ENCODE measurements around the gene ENAH. TPM values are rescaled to one million over a fixed set of nuclear protein-coding genes. Genes with fewer than 3 reads are reported as not detected.

ENAH gene
- total and polyA plus RNA-seq, 5 donors from 2014 or later, result 0.03 to 0.13 TPM; not detected in 3

GRCh38 chr1:225685476-225686176 lies 32.7 kb upstream of the ENAH start:
- Mint-ChIP-seq H3K4me3 (no peak overlapping the region), H3K36me3 (no peaks in the 10 kb centered on the region), H3K9me3 (peaks cover 0 to 1% (median 0%) of the 10 kb centered on the region in 7 donors), H3K27ac (no peak overlapping the region), H3K4me1 (no peaks in the 10 kb centered on the region), H3K27me3 (peaks cover 27% of the 10 kb centered on the region)
- DNase-seq (no peak), ATAC-seq (ENCODE audit: low read depth in 2 of 2) (no peak)
- H3K27ac ChIP-seq (ENCODE audit: insufficient read depth, low read length, poor library complexity, severe bottlenecking), result no peak overlapping the region
- no peaks in the 10 kb centered on the region for H3K9me3 ChIP-seq (ENCODE audit: control insufficient read depth in 2 of 2, low read length in 2 of 2)
- H3K4me3 ChIP-seq (ENCODE audit: low read depth, low read length), result no peak overlapping the region
- H3K27me3 ChIP-seq (ENCODE audit: control insufficient read depth, insufficient read depth, low read length), result peaks cover 1% of the 10 kb centered on the region
- H3K4me1 ChIP-seq (ENCODE audit: control insufficient read depth, insufficient read depth, low read length, poor library complexity, severe bottlenecking), result no peaks in the 10 kb centered on the region
- H3K36me3 ChIP-seq (ENCODE audit: control insufficient read depth, insufficient read depth, low read length), result no peaks in the 10 kb centered on the region

DNA sequence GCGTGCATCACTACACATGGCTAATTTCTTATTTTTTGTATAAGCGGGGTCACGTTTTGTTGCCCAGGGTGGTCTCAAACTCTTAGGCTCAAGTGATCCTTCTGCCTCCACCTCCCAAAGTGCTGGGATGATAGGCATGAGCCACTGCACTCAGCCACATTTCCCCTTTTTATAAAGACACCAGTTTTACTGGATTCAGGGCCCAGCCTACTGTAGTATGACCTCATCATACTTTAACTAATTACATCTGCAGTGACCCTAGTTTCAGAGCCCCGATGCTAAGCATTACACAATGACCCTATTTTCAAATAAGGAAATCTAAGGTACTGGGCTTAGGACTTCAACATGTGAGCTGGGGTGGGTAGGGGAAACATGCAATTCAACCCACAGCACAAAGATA lies 31.8 kb upstream of the ENAH start:
- Mint-ChIP-seq H3K9me3 (peaks cover 0 to 1% (median 0%) of the 10 kb centered on the region in 7 donors), H3K36me3 (no peaks in the 10 kb centered on the region), H3K27ac (no peak overlapping the region), H3K4me1 (no peaks in the 10 kb centered on the region), H3K27me3 (peaks cover 33% of the 10 kb centered on the region), H3K4me3 (no peak overlapping the region)
- DNase-seq (no peak), ATAC-seq (ENCODE audit: low read depth in 2 of 2) (no peak)
- no peaks in the 10 kb centered on the region for H3K9me3 ChIP-seq (ENCODE audit: control insufficient read depth in 2 of 2, low read length in 2 of 2)
- no peaks in the 10 kb centered on the region for H3K36me3 ChIP-seq (ENCODE audit: control insufficient read depth, insufficient read depth, low read length)
- H3K27ac ChIP-seq (ENCODE audit: insufficient read depth, low read length, poor library complexity, severe bottlenecking), result no peak overlapping the region
- H3K27me3 ChIP-seq (ENCODE audit: control insufficient read depth, insufficient read depth, low read length), result peaks cover 6% of the 10 kb centered on the region
- H3K4me3 ChIP-seq (ENCODE audit: low read depth, low read length), result no peak overlapping the region
- no peaks in the 10 kb centered on the region for H3K4me1 ChIP-seq (ENCODE audit: control insufficient read depth, insufficient read depth, low read length, poor library complexity, severe bottlenecking)

DNA sequence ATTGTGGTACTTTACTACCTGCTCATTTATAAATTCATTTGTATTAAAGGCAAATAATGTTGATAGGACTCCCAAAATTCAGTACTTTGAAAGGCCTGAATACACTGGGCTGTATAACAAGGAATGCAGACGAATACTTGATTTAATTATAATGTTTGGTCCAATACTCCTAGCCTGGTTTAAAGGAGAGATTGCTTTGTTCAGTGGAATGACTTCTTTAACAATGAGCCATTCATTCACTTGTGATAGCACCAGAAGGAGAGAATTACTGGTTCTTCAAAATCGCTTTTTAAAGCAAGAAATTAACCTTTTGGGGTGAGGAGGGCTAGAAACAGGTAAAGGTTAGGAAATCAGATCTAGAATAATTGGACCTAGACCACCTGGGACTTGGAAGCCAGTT lies 28.3 kb upstream of the ENAH start:
- ATAC-seq (ENCODE audit: low read depth in 2 of 2), result no peak
- no peak for DNase-seq
- Mint-ChIP-seq H3K36me3 (no peaks in the 10 kb centered on the region), H3K4me1 (peaks cover 0 to 3% (median under 1%) of the 10 kb centered on the region in 4 donors), H3K9me3 (peaks cover 0 to 1% (median 0%) of the 10 kb centered on the region in 7 donors), H3K4me3 (no peak overlapping the region), H3K27me3 (peaks cover 48% of the 10 kb centered on the region), H3K27ac (no peak overlapping the region)
- H3K27me3 ChIP-seq (ENCODE audit: control insufficient read depth, insufficient read depth, low read length), result peaks cover 9% of the 10 kb centered on the region
- no peak overlapping the region for H3K27ac ChIP-seq (ENCODE audit: insufficient read depth, low read length, poor library complexity, severe bottlenecking)
- no peak overlapping the region for H3K4me3 ChIP-seq (ENCODE audit: low read depth, low read length)
- no peaks in the 10 kb centered on the region for H3K36me3 ChIP-seq (ENCODE audit: control insufficient read depth, insufficient read depth, low read length)
- H3K4me1 ChIP-seq (ENCODE audit: control insufficient read depth, insufficient read depth, low read length, poor library complexity, severe bottlenecking), result no peaks in the 10 kb centered on the region
- H3K9me3 ChIP-seq (ENCODE audit: control insufficient read depth in 2 of 2, low read length in 2 of 2), result no peaks in the 10 kb centered on the region

DNA sequence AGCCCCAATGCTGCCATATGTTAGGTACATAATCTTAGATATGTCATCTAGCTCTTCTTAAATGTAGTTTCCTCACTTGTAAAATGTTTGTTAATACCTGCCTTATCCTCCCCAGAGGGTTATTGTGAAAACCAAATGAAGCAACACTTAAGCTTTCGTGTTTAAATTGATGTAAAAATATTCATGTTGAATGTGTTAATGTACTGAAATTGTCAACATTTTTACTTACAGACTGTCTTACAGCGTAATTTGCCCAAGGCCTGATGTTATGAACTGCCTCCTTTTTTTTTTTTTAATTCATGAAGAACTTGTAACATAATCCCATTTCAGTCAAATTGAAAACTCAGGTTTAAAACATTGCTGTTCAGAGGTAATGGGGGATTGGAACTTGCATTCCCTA lies 25.6 kb upstream of the ENAH start:
- no peak for ATAC-seq (ENCODE audit: low read depth in 2 of 2)

GRCh38 chr1:225677350-225678124 lies 24.6 kb upstream of the ENAH start:
- Mint-ChIP-seq H3K36me3 (no peaks in the 10 kb centered on the region), H3K27ac (no peak overlapping the region), H3K4me1 (peaks cover 0 to 3% (median under 1%) of the 10 kb centered on the region in 4 donors), H3K27me3 (peaks cover 56% of the 10 kb centered on the region), H3K9me3 (peaks cover 0 to 4% (median 0%) of the 10 kb centered on the region in 7 donors), H3K4me3 (peak overlapping the region in 1 of 4 donors; percentile 3)
- H3K27ac ChIP-seq (ENCODE audit: insufficient read depth, low read length, poor library complexity, severe bottlenecking), result no peak overlapping the region
- no peaks in the 10 kb centered on the region for H3K9me3 ChIP-seq (ENCODE audit: control insufficient read depth in 2 of 2, low read length in 2 of 2)
- H3K4me3 ChIP-seq (ENCODE audit: low read depth, low read length), result no peak overlapping the region
- no peaks in the 10 kb centered on the region for H3K4me1 ChIP-seq (ENCODE audit: control insufficient read depth, insufficient read depth, low read length, poor library complexity, severe bottlenecking)
- DNase-seq, result no peak
- H3K36me3 ChIP-seq (ENCODE audit: control insufficient read depth, insufficient read depth, low read length), result no peaks in the 10 kb centered on the region
- H3K27me3 ChIP-seq (ENCODE audit: control insufficient read depth, insufficient read depth, low read length), result peaks cover 20% of the 10 kb centered on the region
- ATAC-seq (ENCODE audit: low read depth in 2 of 2), result no peak

More for the DNA sequence above, 25.6 kb upstream of the ENAH start:
- Histone ChIP-seq H3K4me3 (ENCODE audit: low read depth, low read length) (no peak overlapping the region), H3K4me1 (ENCODE audit: control insufficient read depth, insufficient read depth, low read length, poor library complexity, severe bottlenecking) (no peaks in the 10 kb centered on the region), H3K27ac (ENCODE audit: insufficient read depth, low read length, poor library complexity, severe bottlenecking) (no peak overlapping the region), H3K27me3 (ENCODE audit: control insufficient read depth, insufficient read depth, low read length) (peaks cover 18% of the 10 kb centered on the region), H3K9me3 (ENCODE audit: control insufficient read depth in 2 of 2, low read length in 2 of 2) (no peaks in the 10 kb centered on the region), H3K36me3 (ENCODE audit: control insufficient read depth, insufficient read depth, low read length) (no peaks in the 10 kb centered on the region)
- Mint-ChIP-seq H3K4me3 (no peak overlapping the region), H3K27me3 (peaks cover 65% of the 10 kb centered on the region), H3K9me3 (peaks cover 0 to 4% (median 0%) of the 10 kb centered on the region in 7 donors), H3K27ac (no peak overlapping the region), H3K4me1 (peaks cover 0 to 3% (median under 1%) of the 10 kb centered on the region in 4 donors), H3K36me3 (no peaks in the 10 kb centered on the region)
- no peak for DNase-seq

DNA sequence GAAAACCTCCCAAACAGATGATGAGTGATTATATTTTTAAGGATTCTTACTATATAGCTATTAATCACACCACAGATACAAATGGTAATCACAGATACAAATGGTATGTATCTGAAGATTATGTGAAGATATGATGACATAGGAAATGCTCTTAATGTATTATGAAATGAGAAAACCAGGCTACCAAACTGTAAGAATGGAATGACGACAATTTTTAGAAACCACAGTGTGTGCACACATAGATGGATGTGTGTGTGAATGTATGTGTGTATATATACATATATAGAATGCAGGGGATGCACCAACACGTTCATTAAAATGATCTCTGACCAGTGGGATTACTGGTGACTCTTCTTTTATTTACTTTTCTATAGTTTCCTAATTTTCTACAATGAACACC lies 21.5 kb upstream of the ENAH start:
- DNase-seq, result no peak
- Mint-ChIP-seq H3K27me3 (peaks cover 44% of the 10 kb centered on the region), H3K27ac (no peak overlapping the region), H3K9me3 (peaks cover 0 to 4% (median 0%) of the 10 kb centered on the region in 7 donors), H3K4me1 (peaks cover 0 to 3% (median under 1%) of the 10 kb centered on the region in 4 donors), H3K36me3 (no peaks in the 10 kb centered on the region), H3K4me3 (no peak overlapping the region)
- Histone ChIP-seq H3K27me3 (ENCODE audit: control insufficient read depth, insufficient read depth, low read length) (peaks cover 16% of the 10 kb centered on the region), H3K9me3 (ENCODE audit: control insufficient read depth in 2 of 2, low read length in 2 of 2) (no peaks in the 10 kb centered on the region), H3K36me3 (ENCODE audit: control insufficient read depth, insufficient read depth, low read length) (no peaks in the 10 kb centered on the region), H3K4me1 (ENCODE audit: control insufficient read depth, insufficient read depth, low read length, poor library complexity, severe bottlenecking) (no peaks in the 10 kb centered on the region), H3K4me3 (ENCODE audit: low read depth, low read length) (no peak overlapping the region), H3K27ac (ENCODE audit: insufficient read depth, low read length, poor library complexity, severe bottlenecking) (no peak overlapping the region)
- ATAC-seq (ENCODE audit: low read depth in 2 of 2), result no peak

- Mint-ChIP-seq H3K36me3 (no peaks in the 10 kb centered on the region), H3K27me3 (peaks cover 27% of the 10 kb centered on the region), H3K27ac (no peak overlapping the region), H3K4me1 (no peaks in the 10 kb centered on the region), H3K9me3 (peaks cover 0 to 3% (median 0%) of the 10 kb centered on the region in 7 donors), H3K4me3 (no peak overlapping the region)
- H3K4me3 ChIP-seq (ENCODE audit: low read depth, low read length), result no peak overlapping the region
- H3K4me1 ChIP-seq (ENCODE audit: control insufficient read depth, insufficient read depth, low read length, poor library complexity, severe bottlenecking), result no peaks in the 10 kb centered on the region
- H3K27ac ChIP-seq (ENCODE audit: insufficient read depth, low read length, poor library complexity, severe bottlenecking), result no peak overlapping the region
- H3K9me3 ChIP-seq (ENCODE audit: control insufficient read depth in 2 of 2, low read length in 2 of 2), result no peaks in the 10 kb centered on the region
- H3K27me3 ChIP-seq (ENCODE audit: control insufficient read depth, insufficient read depth, low read length), result peaks cover 12% of the 10 kb centered on the region
- DNase-seq (no peak), ATAC-seq (ENCODE audit: low read depth in 2 of 2) (no peak)
- H3K36me3 ChIP-seq (ENCODE audit: control insufficient read depth, insufficient read depth, low read length), result no peaks in the 10 kb centered on the region
These were observed 18.1 kb upstream of the ENAH start for GRCh38 chr1:225670806-225671733.

Data from CD4-positive, CD25-positive, alpha-beta regulatory T cell (primary cell).